Keratinocyte (primary cell): Measurements from ENCODE around the gene NUTM2G.
"Not testable (repeated sequence)": the region's sequence is repeated elsewhere in the genome, so short reads cannot be mapped to it uniquely, and the experiment has no call there.

Experiments used
- EZH2 ChIP-seq: IDR thresholded peaks from one replicate; pipeline ENCODE4 v1.6.1; 2012; ENCODE audit warnings: inconsistent platforms, mild to moderate bottlenecking, low read length, moderate library complexity
- TF ChIP-seq, protein P1 (sequence below), 3 experiments: IDR thresholded peaks in 1 of 3; conservative IDR thresholded peaks in 1 of 3; optimal IDR thresholded peaks in 1 of 3; 2 replicates in 2 of 3; 3 replicates in 1 of 3; pipeline versions ENCODE3 to v1.5.1; 2011; ENCODE audit warnings: low read length in 3 of 3, mild to moderate bottlenecking in 3 of 3, moderate library complexity in 2 of 3, control low read depth in 1 of 3, inconsistent platforms in 1 of 3; ENCODE audit not compliant: insufficient read depth in 2 of 3; ENCODE audit errors: extremely low read depth in 1 of 3

GRCh38 chr9:96950539-96950938, 21.9 kb downstream of the NUTM2G start:
- TF ChIP-seq, protein P1, sequence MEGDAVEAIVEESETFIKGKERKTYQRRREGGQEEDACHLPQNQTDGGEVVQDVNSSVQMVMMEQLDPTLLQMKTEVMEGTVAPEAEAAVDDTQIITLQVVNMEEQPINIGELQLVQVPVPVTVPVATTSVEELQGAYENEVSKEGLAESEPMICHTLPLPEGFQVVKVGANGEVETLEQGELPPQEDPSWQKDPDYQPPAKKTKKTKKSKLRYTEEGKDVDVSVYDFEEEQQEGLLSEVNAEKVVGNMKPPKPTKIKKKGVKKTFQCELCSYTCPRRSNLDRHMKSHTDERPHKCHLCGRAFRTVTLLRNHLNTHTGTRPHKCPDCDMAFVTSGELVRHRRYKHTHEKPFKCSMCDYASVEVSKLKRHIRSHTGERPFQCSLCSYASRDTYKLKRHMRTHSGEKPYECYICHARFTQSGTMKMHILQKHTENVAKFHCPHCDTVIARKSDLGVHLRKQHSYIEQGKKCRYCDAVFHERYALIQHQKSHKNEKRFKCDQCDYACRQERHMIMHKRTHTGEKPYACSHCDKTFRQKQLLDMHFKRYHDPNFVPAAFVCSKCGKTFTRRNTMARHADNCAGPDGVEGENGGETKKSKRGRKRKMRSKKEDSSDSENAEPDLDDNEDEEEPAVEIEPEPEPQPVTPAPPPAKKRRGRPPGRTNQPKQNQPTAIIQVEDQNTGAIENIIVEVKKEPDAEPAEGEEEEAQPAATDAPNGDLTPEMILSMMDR (optimal IDR thresholded peaks at IDR 0.05 in 1 of 3, IDR thresholded peaks at IDR 0.05 in 1 of 3, conservative IDR thresholded peaks at IDR 0.05 in 1 of 3; ENCODE audit: extremely low read depth in 1 of 3, insufficient read depth in 2 of 3, low read length in 3 of 3), result not testable (repeated sequence)
- TF ChIP-seq EZH2, result not testable (repeated sequence)
